Spleen (tissue), 11 donors: ENCODE measurements around the gene PRKCH. TPM values are rescaled to one million over a fixed set of nuclear protein-coding genes. Genes with fewer than 3 reads are reported as not detected.
"Not testable (repeated sequence)": the region's sequence is repeated elsewhere in the genome, so short reads cannot be mapped to it uniquely, and the experiment has no call there.

ENCODE experiments used
- DNase-seq: peaks from one replicate; pipeline ENCODE4 v3.0.0-alpha.2; 2020
- H3K27ac ChIP-seq, 8 donors: fragments of 200-600 bp; sonication (generic) in 7 of 8; 1 replicate in 4 of 8; 2 replicates in 4 of 8; pipeline versions ENCODE4 v1.5.0 to v1.8.0; 2016 to 2021; ENCODE audit warnings: inconsistent platforms in 4 of 8, mild to moderate bottlenecking in 4 of 8, moderate library complexity in 1 of 8
- H3K27me3 ChIP-seq, 7 donors: fragments of 200-600 bp; sonication (generic) in 6 of 7; replicated peaks in 1 of 7; 1 replicate in 4 of 7; 2 replicates in 3 of 7; pipeline versions ENCODE4 v1.5.0 to v1.8.0; 2016 to 2021; ENCODE audit warnings: inconsistent platforms in 3 of 7, mild to moderate bottlenecking in 1 of 7
- H3K36me3 ChIP-seq, 6 donors: fragments of 200-600 bp; sonication (generic) in 5 of 6; 1 replicate in 4 of 6; 2 replicates in 2 of 6; pipeline versions ENCODE4 v1.5.0 to v1.8.0; 2016 to 2021; ENCODE audit warnings: inconsistent platforms in 2 of 6
- H3K4me1 ChIP-seq, 6 donors: fragments of 200-600 bp; sonication (generic) in 5 of 6; 1 replicate in 3 of 6; 2 replicates in 3 of 6; pipeline versions ENCODE4 v1.5.0 to v1.8.0; 2016 to 2021; ENCODE audit warnings: inconsistent platforms in 3 of 6
- H3K4me3 ChIP-seq, 8 donors: fragments of 200-600 bp; sonication (generic) in 7 of 8; 1 replicate in 4 of 8; 2 replicates in 4 of 8; pipeline versions ENCODE4 v1.5.0 to v1.8.0; 2016 to 2021; ENCODE audit warnings: inconsistent platforms in 4 of 8, mild to moderate bottlenecking in 4 of 8, moderate library complexity in 2 of 8
- H3K9me3 ChIP-seq, 8 donors: fragments of 200-600 bp; sonication (generic) in 7 of 8; 1 replicate in 4 of 8; 2 replicates in 4 of 8; pipeline versions ENCODE4 v1.5.0 to v1.8.0; 2016 to 2021; ENCODE audit warnings: inconsistent platforms in 4 of 8
- POLR2A ChIP-seq, 3 donors: fragments of 450-650 bp; IDR thresholded peaks; one replicate each; pipeline ENCODE4 v1.5.1; 2017; ENCODE audit warnings: antibody characterized with exemption in 3 of 3, mild to moderate bottlenecking in 1 of 3
- POLR2AphosphoS5 ChIP-seq, 3 donors: sonication (generic); formaldehyde crosslinking; IDR thresholded peaks; one replicate each; pipeline ENCODE4 v1.5.1; 2017; ENCODE audit warnings: antibody characterized with exemption in 3 of 3
- WGBS, 5 donors: extraction: QIAGEN DNeasy Blood & Tissue Kit in 3 of 5; methylation state at CpG; one replicate each; pipeline versions ENCODE4 v1.1.5 to v1.1.7; 2013 to 2018; 5-methylcytosine and 5-hydroxymethylcytosine counted together
- intact Hi-C: fragments of 100-400 bp; cut with DNase I; formaldehyde crosslinking; loops from one replicate; pipeline ENCODE4 v1.15.0; 2023; ENCODE audit warnings: low total_unique reads
- polyA plus RNA-seq, 3 donors: library from polyadenylated mRNA; stranded (reverse); fragments of 200-250 nt; gene quantifications; one replicate each; pipeline ENCODE4 v1.2.1, GENCODE V29; 2013
- total RNA-seq, 7 donors: library from RNA; depleted of rRNA in 3 of 7; stranded (reverse); fragments of >200 nt in 3 of 7; fragmentation: NEBNext Ultra II Directional in 4 of 7; extraction: Animal tissue kit (Norgen Biotek cat#: 25700) in 4 of 7; gene quantifications; one replicate each; pipeline versions ENCODE4 v1.1.0 to v1.2.1, GENCODE V29; 2016 to 2021
- TF ChIP-seq, protein P1 (sequence below), 11 experiments: fragments of 200-600 bp in 7 of 11; fragments of 450-650 bp in 4 of 11; sonication (generic) in 4 of 11; IDR thresholded peaks in 8 of 11; conservative IDR thresholded peaks in 3 of 11; 1 replicate in 7 of 11; 2 replicates in 4 of 11; pipeline versions ENCODE4 v1.4.0 to v1.8.0; 2016 to 2021; ENCODE audit warnings: antibody characterized with exemption in 11 of 11, inconsistent platforms in 4 of 11, mild to moderate bottlenecking in 1 of 11
- donor health status: healthy with polysubstance abuse.
- donor health status: DM: no; HTN: no; CAD: no; lungs with moderate emphysema.
- donor health status: DM: no; HTN: no; CAD: no.
- donor health status: Bipolar disorder and iron deficiency.
- donor health status: healthy.
- donor health status: DM: no; HTN: no; CAD: no.
- donor health status: DM: yes; HTN: yes; CAD: no.

The PRKCH gene
- total and polyA plus RNA-seq, 10 donors: 10.0 to 184 (median 105) TPM

DNA sequence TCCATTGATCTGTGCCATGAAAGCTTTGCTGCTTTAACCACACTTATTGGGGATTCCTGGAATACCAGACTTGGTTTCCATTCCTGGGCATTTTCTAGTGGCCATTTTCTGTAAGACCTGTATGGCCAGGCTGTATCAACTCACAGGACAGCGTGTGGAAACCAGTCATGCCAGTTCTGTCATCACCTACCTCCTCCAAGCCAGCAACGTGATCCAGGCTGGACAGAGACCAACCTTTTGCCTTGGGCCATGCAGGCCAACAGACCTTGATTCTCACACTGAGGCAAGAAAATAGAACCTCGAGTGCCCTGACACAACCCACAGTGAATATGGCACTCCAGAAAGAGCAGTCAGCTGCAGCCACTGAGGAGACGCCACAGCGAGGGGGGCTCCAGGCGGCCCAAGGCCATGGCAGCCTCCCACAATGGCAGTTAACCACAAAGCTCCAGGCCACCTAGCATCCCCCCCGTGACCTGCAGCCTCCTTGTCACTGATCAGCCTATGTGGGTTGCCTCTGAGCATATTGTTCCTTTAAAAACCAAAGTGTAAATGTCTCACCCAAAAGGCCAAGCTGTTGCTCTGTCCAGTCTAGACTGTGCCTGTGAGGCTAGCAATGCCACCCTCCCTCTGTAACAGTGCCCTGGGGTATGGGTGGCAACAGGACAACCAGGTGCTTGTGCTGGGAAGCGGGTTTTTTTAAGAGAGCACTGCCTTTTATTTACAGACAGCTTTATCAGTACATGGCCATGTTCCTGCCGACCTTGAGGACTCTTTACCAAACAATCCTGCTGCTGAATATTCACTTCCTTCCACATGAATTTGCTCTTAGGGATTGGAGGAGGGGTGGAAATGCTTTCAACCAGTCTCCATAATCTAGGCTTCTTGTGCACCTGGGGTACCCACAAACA lies 205.3 kb downstream of the PRKCH start:
- Histone ChIP-seq H3K4me1 (peaks cover 24 to 73% (median 53%) of the 10 kb centered on the region in 6 donors), H3K9me3 (no peaks in the 10 kb centered on the region), H3K27me3 (no peaks in the 10 kb centered on the region), H3K4me3 (no peak overlapping the region), H3K36me3 (peaks cover 0 to 28% (median 8%) of the 10 kb centered on the region in 6 donors), H3K27ac (peak overlapping the region; percentile 46 to 85 (median 78))
- DNase-seq: peak; percentile 72
- TF ChIP-seq, protein P1, sequence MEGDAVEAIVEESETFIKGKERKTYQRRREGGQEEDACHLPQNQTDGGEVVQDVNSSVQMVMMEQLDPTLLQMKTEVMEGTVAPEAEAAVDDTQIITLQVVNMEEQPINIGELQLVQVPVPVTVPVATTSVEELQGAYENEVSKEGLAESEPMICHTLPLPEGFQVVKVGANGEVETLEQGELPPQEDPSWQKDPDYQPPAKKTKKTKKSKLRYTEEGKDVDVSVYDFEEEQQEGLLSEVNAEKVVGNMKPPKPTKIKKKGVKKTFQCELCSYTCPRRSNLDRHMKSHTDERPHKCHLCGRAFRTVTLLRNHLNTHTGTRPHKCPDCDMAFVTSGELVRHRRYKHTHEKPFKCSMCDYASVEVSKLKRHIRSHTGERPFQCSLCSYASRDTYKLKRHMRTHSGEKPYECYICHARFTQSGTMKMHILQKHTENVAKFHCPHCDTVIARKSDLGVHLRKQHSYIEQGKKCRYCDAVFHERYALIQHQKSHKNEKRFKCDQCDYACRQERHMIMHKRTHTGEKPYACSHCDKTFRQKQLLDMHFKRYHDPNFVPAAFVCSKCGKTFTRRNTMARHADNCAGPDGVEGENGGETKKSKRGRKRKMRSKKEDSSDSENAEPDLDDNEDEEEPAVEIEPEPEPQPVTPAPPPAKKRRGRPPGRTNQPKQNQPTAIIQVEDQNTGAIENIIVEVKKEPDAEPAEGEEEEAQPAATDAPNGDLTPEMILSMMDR (IDR thresholded peaks at IDR 0.05 in 8 of 11, conservative IDR thresholded peaks at IDR 0.05 in 3 of 11): no peak
- peak; percentile 42 to 68 (median 54) for TF ChIP-seq POLR2AphosphoS5 (IDR thresholded peaks at IDR 0.05)
- intact Hi-C loops: no loop called here
- WGBS, 5 donors: 59 to 78% (median 61%) methylated on average over 7 to 9 of the region's 9 CpGs

DNA sequence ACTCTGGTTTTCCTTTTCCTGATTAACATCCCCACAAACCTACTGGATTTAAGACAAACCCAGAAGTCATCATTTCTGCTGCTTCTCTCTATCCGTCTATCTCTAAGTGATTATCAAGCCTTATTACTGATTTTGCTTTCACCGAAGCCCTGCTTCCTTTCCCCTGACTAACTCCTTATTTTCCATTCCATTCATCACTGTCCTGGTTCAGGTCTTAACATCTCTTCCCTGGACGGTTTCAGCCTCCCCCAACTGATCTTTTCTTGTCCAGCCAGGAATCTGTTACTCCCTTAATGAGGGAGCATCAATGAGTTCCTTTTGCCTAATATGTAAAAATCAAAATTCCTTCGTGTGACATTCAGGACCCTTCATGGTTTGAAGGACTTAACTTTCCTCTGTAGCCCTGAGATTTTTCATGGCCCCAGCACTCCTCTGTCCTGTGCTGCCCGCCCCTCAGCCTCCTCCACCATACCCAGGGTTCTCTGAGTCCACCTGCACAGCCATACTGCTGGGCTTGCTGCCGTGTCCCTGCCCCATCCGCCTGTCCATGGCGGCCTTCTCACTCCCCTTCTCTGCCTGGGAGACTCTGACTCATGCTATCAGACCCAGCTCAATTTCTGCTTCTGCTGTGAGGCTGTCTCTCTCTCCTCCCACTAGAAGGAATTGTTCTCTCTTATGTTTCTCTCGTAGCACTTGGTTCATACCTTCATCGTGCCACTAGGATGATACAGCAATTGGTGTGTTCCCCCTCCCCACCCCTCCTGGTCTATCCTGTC lies 206.1 kb downstream of the PRKCH start:
- intact Hi-C loops: no loop called here
- Histone ChIP-seq H3K27ac (peak overlapping the region; percentile 54 to 85 (median 78)), H3K4me3 (no peak overlapping the region), H3K4me1 (peaks cover 28 to 81% (median 60%) of the 10 kb centered on the region in 6 donors), H3K9me3 (no peaks in the 10 kb centered on the region), H3K36me3 (peaks cover 0 to 31% (median 8%) of the 10 kb centered on the region in 6 donors), H3K27me3 (no peaks in the 10 kb centered on the region)
- no peak for DNase-seq
- TF ChIP-seq POLR2A (IDR thresholded peaks at IDR 0.05) (no peak), POLR2AphosphoS5 (IDR thresholded peaks at IDR 0.05) (peak in 1 of 3 donors; percentile 8)
- TF ChIP-seq, protein P1 (IDR thresholded peaks at IDR 0.05 in 8 of 11, conservative IDR thresholded peaks at IDR 0.05 in 3 of 11): no peak
- WGBS, 5 donors: 58 to 64% (median 63%) methylated on average over 10 of the region's 10 CpGs

DNA sequence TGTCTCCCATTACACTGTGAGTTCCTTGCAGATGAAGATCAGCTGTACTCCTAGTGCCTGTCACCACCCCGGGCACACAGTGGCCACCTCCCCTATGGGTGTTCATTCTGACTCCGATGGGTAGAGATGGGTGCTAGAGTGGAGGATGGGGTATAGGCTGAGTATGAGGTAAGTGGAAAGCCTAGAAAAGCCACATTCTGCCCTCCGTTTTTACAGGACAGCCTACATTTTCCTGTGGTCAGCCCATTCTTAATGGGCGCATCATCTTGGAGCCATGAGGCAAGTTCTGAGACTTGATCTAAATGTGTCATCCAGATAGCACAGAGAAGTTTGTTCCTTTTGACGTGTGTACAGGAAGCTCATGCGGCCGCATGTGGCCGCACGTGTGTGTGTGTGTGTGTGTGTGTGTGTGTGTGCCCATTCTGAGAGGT lies 207.2 kb downstream of the PRKCH start:
- H3K27ac ChIP-seq: peak overlapping the region in 5 of 8 donors; percentile 29 to 85 (median 80)

DNA sequence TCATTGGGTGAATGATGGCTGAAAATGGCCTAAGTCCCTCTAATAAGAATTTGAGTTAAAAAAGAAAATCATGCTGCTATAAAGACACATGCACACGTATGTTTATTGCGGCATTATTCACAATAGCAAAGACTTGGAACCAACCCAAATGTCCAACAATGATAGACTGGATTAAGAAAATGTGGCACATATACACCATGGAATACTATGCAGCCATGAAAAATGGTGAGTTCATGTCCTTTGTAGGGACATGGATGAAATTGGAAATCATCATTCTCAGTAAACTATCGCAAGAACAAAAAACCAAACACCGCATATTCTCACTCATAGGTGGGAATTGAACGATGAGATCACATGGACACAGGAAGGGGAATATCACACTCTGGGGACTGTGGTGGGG lies 208.0 kb downstream of the PRKCH start:
- H3K9me3 ChIP-seq, H3K4me3 ChIP-seq, intact Hi-C loops, H3K27me3 ChIP-seq, DNase-seq: not testable (repeated sequence)
- Histone ChIP-seq H3K4me1 (peaks cover 27 to 80% (median 60%) of the 10 kb centered on the region in 6 donors), H3K27ac (peak overlapping the region in 1 of 8 donors; percentile 85), H3K36me3 (peaks cover 0 to 39% (median 8%) of the 10 kb centered on the region in 6 donors)
- 84 to 100% (median 95%) methylated on average over 2 to 4 of the region's 5 CpGs for WGBS, 5 donors

More for the DNA sequence above, 207.2 kb downstream of the PRKCH start:
- H3K4me1 ChIP-seq: peaks cover 33 to 81% (median 63%) of the 10 kb centered on the region in 6 donors
- intact Hi-C loops: no loop called here
- H3K36me3 ChIP-seq: peaks cover 0 to 36% (median 8%) of the 10 kb centered on the region in 6 donors
- no peaks in the 10 kb centered on the region for H3K27me3 ChIP-seq
- no peak overlapping the region for H3K4me3 ChIP-seq
- no peak for TF ChIP-seq POLR2A (IDR thresholded peaks at IDR 0.05)
- no peak for TF ChIP-seq POLR2AphosphoS5 (IDR thresholded peaks at IDR 0.05)
- TF ChIP-seq, protein P1 (IDR thresholded peaks at IDR 0.05 in 8 of 11, conservative IDR thresholded peaks at IDR 0.05 in 3 of 11): no peak
- no peaks in the 10 kb centered on the region for H3K9me3 ChIP-seq
- WGBS, 5 donors: 49 to 62% (median 59%) methylated on average over 9 of the region's 9 CpGs
- DNase-seq: no peak
